CD4-positive, alpha-beta T cell treated with Interleukin-4 for 4 hours (primary cell): ENCODE results near the gene ASMTL.
"Not testable (repeated sequence)": the region's sequence is repeated elsewhere in the genome, so short reads cannot be mapped to it uniquely, and the experiment has no call there.

Experiments used
- DNase-seq: peaks from one replicate; pipeline ENCODE4 v3.0.0-alpha.2; 2020

ASMTL gene

GRCh38 chrX:1433646-1434357 is 18.9 kb downstream of the ASMTL start:
- no peak for DNase-seq

GRCh38 chrX:1430451-1430850 is 22.3 kb downstream of the ASMTL start:
- DNase-seq = no peak

GRCh38 chrX:1427756-1428155 is 25.0 kb downstream of the ASMTL start:
- no peak for DNase-seq

- DNase-seq = not testable (repeated sequence)
These were observed 26.4 kb downstream of the ASMTL start for GRCh38 chrX:1426321-1426720.

GRCh38 chrX:1425381-1425780 is 27.3 kb downstream of the ASMTL start:
- no peak for DNase-seq

- DNase-seq = no peak
These were observed 28.4 kb downstream of the ASMTL start for GRCh38 chrX:1424147-1424851.

GRCh38 chrX:1423215-1423614 is 29.5 kb downstream of the ASMTL start:
- DNase-seq = no peak

GRCh38 chrX:1422135-1422465 is 30.6 kb downstream of the ASMTL start:
- no peak for DNase-seq

- DNase-seq = no peak
These were observed 31.1 kb downstream of the ASMTL start for GRCh38 chrX:1421433-1422134.

GRCh38 chrX:1420371-1420770 is 32.3 kb downstream of the ASMTL start:
- DNase-seq = no peak

- no peak for DNase-seq
These were observed 33.0 kb downstream of the ASMTL start for GRCh38 chrX:1419545-1420355.

GRCh38 chrX:1418901-1419544 is 33.7 kb downstream of the ASMTL start:
- no peak for DNase-seq

- DNase-seq = no peak
These were observed 34.6 kb downstream of the ASMTL start for GRCh38 chrX:1417921-1418771.

DNA sequence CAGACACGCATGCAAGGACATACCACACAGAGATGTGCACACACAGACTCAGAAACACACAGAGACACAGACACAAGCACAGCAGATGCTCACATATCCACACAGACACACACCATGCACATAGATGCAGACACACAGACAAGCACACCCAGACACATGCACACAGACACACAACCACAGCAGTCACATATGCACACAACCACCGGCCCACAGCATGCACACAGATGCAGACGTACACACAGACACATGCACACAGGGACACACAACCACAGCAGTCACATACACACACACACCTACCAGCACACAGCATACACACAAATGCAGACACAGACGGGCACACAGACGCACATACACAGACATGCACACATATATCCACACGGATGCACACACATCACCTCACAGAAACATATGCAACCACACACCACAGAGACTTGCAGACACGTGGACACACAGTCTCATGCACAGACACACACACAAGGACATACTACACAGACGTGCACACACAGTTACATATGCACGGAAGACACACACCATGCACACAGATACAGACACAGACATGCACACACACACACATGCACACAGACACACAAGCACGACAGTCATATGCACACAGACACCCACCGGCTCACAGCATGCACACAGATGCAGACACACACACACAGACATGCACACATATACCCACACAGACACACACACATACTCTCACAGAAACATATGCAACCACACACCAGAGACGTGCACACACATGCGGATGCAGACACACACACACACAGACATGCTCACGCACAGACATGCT is 35.5 kb downstream of the ASMTL start:
- no peak for DNase-seq

- no peak for DNase-seq
These were observed 36.4 kb downstream of the ASMTL start for GRCh38 chrX:1416327-1416784.

- DNase-seq = no peak
These were observed 40.1 kb downstream of the ASMTL start for GRCh38 chrX:1412551-1413161.

DNA sequence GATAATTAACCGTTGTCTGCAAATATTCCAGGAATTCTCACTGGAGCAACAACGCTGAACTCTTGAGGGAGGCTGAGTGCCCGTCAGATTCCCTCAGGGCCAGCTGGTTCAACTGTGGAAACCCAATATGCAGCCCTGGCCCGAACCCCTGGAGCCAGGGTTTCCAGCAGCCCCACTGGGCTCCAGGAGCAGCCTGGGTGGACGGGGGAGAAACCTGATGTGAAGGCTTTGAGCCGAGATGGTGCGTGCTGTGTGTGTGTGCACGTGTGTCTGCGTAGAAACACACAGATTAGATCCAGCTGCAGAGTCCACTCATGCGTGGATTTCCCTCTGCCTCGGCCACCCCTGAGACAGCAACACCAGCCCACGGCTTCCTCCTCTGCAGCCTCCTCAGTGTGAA is 41.4 kb downstream of the ASMTL start:
- no peak for DNase-seq

DNA sequence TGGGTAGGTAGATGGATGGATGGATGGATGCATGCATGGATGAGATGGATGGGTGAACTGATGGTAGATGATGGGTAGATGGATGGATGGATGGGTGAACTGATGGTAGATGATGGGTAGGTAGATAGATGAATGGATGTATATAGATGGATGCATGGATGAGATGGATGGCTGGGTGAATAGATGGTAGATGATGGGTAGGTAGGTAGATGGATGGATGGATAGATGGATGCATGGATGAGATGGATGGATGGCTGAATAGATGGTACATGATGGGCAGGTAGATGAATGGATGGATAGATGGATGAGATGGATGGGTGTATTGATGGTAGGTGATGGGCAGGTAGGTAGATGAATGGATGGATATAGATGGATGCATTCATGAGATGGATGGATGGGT is 45.7 kb downstream of the ASMTL start:
- DNase-seq = no peak

GRCh38 chrX:1405769-1406168 is 46.9 kb downstream of the ASMTL start:
- DNase-seq = not testable (repeated sequence)

GRCh38 chrX:1403867-1404266 is 48.8 kb downstream of the ASMTL start:
- not testable (repeated sequence) for DNase-seq
